GM21528 (cell line): ENCODE measurements around the gene CDC25C.

Experiments
- ATAC-seq: cut with Tn5 transposase; IDR thresholded peaks from one replicate; pipeline ENCODE4 v1.9.1; 2021; ENCODE audit warnings: mild to moderate bottlenecking, moderate library complexity; ENCODE audit not compliant: unreplicated experiment, low FRiP score

CDC25C gene

GRCh38 chr5:138240650-138241385 is 90.8 kb downstream of the CDC25C start:
- ATAC-seq: no peak

GRCh38 chr5:138238034-138238433 is 93.6 kb downstream of the CDC25C start:
- ATAC-seq: no peak
